Measurements from ENCODE around the gene TPSAB1. TPM values are rescaled to one million over a fixed set of nuclear protein-coding genes. Genes with fewer than 3 reads are reported as not detected.
"Not testable (repeated sequence)": the region's sequence is repeated elsewhere in the genome, so short reads cannot be mapped to it uniquely, and the experiment has no call there.

TPSAB1 gene
- polyA plus RNA-seq, 3 donors, result not detected

DNA sequence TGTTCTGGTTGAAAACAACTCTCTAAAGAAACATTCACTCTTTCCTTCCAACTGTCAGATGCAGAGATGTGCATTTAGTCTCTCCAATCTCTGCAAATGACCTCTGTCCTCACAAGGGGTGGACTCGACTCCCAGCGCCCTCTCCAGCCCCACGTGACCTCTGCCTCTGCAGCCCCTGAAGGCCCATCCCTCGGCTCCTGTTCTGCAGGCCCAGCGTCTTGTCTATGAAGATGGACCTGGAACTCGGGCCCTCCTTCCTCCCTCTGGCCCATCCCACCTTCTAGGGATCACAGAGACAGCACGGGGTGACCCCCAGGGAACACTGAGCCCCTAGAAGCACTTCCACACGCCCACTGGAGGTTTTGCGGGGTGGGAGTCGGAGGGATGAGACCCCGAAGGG lies 2.9 kb downstream of the TPSAB1 start:
- WGBS (ENCODE audit: insufficient coverage), result 81% methylated on average over 4 of the region's 11 CpGs
- H3K27ac Mint-ChIP-seq; H3K9ac ChIP-seq (ENCODE audit: insufficient read depth, low read length, poor library complexity, severe bottlenecking); H2AFZ ChIP-seq (ENCODE audit: insufficient read depth, low read depth, low read length, poor library complexity, severe bottlenecking); H3K27me3 ChIP-seq (ENCODE audit: control insufficient read depth in 2 of 2, insufficient read depth in 2 of 2, low read length in 2 of 2); H3K36me3 Mint-ChIP-seq; intact Hi-C loops (cut with micrococcal nuclease); H3K9me3 ChIP-seq (replicated peaks in 1 of 2; ENCODE audit: control insufficient read depth in 1 of 2, insufficient read depth in 1 of 2, low read length in 2 of 2); H3K27ac ChIP-seq (ENCODE audit: low read depth in 1 of 2, low read length in 2 of 2); H4K20me1 ChIP-seq (ENCODE audit: insufficient read depth, low read length); H3K79me2 ChIP-seq (ENCODE audit: insufficient read depth, low read length); H3K4me2 ChIP-seq (replicated peaks; ENCODE audit: extremely low read depth, low read length, poor library complexity, severe bottlenecking); H3K4me3 Mint-ChIP-seq; H3K36me3 ChIP-seq (replicated peaks in 1 of 2; ENCODE audit: control insufficient read depth in 1 of 2, insufficient read depth in 2 of 2, low read length in 2 of 2); H3K4me3 ChIP-seq (replicated peaks in 1 of 3; ENCODE audit: low read depth in 2 of 3, low read length in 3 of 3); DNase-seq; H3K9me3 Mint-ChIP-seq: not testable (repeated sequence)
- H3K27me3 Mint-ChIP-seq (ENCODE audit: low read depth in 3 of 3), result peaks cover 0 to 14% (median 11%) of the 10 kb centered on the region in 3 donors
- H3K4me1 Mint-ChIP-seq, result peaks cover 26% of the 10 kb centered on the region
- peaks cover 22 to 23% of the 10 kb centered on the region in 2 donors for H3K4me1 ChIP-seq (ENCODE audit: control insufficient read depth in 1 of 2, insufficient read depth in 2 of 2, low read length in 2 of 2)

DNA sequence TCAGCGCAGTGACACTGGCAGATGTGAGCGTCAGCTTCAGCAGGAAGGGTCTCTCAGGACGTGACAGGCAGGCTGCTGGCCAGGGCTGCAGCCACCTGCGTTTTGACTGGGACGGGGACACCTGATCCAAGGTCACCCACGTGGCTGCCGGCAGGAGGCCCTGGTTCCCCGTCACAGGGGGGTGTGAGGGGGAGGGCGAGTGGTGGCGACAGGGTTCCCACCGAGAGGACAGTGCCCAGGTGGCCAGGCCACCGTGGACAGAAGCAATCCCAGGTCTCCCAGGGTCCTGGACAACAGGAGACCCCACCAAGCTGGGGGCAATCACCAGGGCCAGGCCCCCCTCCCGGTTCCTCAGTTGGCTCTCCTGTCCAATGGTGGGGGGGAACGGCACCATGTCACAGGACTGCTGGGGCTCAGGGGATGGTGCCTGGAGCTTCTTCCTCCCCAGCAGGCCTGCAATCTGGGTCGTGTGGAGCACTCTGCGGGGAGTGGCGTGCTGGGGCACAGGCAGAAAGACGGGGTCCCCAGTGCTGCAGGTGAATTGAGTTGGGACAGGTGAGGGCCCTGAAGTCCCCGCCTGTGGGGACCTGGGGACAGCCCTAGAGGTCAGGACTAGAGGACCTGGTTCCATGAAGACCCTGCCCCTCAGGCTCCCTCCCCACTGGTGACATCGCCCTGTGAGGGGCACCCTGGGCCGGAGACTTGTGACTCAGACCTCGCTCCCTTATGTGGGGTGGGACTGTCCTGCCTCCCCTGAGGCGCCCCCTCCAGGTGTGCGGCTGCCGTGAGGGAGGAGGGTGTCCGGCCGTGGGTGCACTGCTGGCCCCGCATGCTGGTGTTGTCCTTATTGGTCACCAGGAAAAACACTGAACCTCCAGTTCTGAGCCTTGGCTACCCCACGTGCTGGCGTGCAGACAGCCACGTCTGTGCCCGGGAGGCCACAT lies 3.7 kb downstream of the TPSAB1 start:
- H3K4me3 ChIP-seq (replicated peaks in 1 of 3; ENCODE audit: low read depth in 2 of 3, low read length in 3 of 3); H3K27me3 ChIP-seq (ENCODE audit: control insufficient read depth in 2 of 2, insufficient read depth in 2 of 2, low read length in 2 of 2); H3K36me3 Mint-ChIP-seq; H3K79me2 ChIP-seq (ENCODE audit: insufficient read depth, low read length); H3K36me3 ChIP-seq (replicated peaks in 1 of 2; ENCODE audit: control insufficient read depth in 1 of 2, insufficient read depth in 2 of 2, low read length in 2 of 2); H4K20me1 ChIP-seq (ENCODE audit: insufficient read depth, low read length); H3K27ac ChIP-seq (ENCODE audit: low read depth in 1 of 2, low read length in 2 of 2); H3K9me3 ChIP-seq (replicated peaks in 1 of 2; ENCODE audit: control insufficient read depth in 1 of 2, insufficient read depth in 1 of 2, low read length in 2 of 2); H3K27ac Mint-ChIP-seq; H2AFZ ChIP-seq (ENCODE audit: insufficient read depth, low read depth, low read length, poor library complexity, severe bottlenecking); H3K4me2 ChIP-seq (replicated peaks; ENCODE audit: extremely low read depth, low read length, poor library complexity, severe bottlenecking); intact Hi-C loops (cut with micrococcal nuclease); H3K9ac ChIP-seq (ENCODE audit: insufficient read depth, low read length, poor library complexity, severe bottlenecking); H3K4me3 Mint-ChIP-seq; H3K9me3 Mint-ChIP-seq: not testable (repeated sequence)
- 66% methylated on average over 7 of the region's 32 CpGs for WGBS (ENCODE audit: insufficient coverage)
- H3K4me1 ChIP-seq (ENCODE audit: control insufficient read depth in 1 of 2, insufficient read depth in 2 of 2, low read length in 2 of 2), result peaks cover 22 to 23% of the 10 kb centered on the region in 2 donors
- Mint-ChIP-seq H3K27me3 (ENCODE audit: low read depth in 3 of 3) (peaks cover 0 to 12% (median 10%) of the 10 kb centered on the region in 3 donors), H3K4me1 (peaks cover 26% of the 10 kb centered on the region)
- DNase-seq, result peak in 1 of 3 donors; percentile 21
